Measurements from ENCODE around the gene DLGAP1.
A peak's percentile ranks its signal among the peaks of the same experiment; 100 is the strongest.

The DLGAP1 gene

GRCh38 chr18:3455090-3455635 is 999.9 kb downstream of the DLGAP1 start:
- TF ChIP-seq, protein P1, sequence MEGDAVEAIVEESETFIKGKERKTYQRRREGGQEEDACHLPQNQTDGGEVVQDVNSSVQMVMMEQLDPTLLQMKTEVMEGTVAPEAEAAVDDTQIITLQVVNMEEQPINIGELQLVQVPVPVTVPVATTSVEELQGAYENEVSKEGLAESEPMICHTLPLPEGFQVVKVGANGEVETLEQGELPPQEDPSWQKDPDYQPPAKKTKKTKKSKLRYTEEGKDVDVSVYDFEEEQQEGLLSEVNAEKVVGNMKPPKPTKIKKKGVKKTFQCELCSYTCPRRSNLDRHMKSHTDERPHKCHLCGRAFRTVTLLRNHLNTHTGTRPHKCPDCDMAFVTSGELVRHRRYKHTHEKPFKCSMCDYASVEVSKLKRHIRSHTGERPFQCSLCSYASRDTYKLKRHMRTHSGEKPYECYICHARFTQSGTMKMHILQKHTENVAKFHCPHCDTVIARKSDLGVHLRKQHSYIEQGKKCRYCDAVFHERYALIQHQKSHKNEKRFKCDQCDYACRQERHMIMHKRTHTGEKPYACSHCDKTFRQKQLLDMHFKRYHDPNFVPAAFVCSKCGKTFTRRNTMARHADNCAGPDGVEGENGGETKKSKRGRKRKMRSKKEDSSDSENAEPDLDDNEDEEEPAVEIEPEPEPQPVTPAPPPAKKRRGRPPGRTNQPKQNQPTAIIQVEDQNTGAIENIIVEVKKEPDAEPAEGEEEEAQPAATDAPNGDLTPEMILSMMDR (IDR thresholded peaks at IDR 0.05; ENCODE audit: insufficient read depth, low read depth, low read length, missing control alignments), result no peak
- no peak for DNase-seq (ENCODE audit: low read depth)
- H3K4me3 ChIP-seq (ENCODE audit: low read depth, low read length), result no peak overlapping the region

DNA sequence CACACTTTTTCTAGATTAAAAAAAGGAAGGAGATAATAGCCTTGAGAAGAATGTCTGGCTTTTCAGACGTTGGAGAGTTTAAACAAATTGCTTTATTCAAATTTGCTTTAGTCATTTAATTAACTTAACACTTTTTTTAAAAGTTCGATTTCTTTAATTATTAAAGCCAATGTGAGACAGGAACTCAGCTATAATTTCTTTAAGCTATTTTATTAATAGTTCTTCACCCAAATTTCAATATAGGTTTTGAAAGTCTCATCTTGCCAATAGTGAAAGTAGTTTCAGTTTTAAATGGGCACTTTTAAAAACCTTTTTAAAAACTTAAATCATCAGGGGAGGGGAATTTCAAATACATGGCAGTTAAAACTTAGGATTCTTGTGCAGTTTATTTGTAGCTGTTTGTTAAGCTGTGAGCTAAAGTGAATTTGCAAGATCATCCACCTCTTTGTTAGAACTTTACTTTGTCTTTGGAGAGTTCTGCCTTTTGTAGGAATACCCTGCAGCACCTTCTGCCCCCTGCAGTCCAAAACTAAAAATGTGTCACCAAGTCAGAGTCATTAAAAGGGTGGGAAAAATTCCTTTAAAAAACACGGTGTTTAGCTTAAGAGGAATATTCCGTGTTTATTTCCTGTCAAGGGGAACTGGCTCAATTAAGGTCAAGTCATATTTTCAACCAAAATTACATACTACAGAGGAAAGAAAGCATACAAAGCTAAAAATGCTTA is 1000.6 kb downstream of the DLGAP1 start:
- DNase-seq (ENCODE audit: low read depth), result peak; percentile 40
- TF ChIP-seq, protein P1 (IDR thresholded peaks at IDR 0.05; ENCODE audit: insufficient read depth, low read depth, low read length, missing control alignments), result peak; percentile 52
- peak overlapping the region; percentile 33 for H3K4me3 ChIP-seq (ENCODE audit: low read depth, low read length)

DNA sequence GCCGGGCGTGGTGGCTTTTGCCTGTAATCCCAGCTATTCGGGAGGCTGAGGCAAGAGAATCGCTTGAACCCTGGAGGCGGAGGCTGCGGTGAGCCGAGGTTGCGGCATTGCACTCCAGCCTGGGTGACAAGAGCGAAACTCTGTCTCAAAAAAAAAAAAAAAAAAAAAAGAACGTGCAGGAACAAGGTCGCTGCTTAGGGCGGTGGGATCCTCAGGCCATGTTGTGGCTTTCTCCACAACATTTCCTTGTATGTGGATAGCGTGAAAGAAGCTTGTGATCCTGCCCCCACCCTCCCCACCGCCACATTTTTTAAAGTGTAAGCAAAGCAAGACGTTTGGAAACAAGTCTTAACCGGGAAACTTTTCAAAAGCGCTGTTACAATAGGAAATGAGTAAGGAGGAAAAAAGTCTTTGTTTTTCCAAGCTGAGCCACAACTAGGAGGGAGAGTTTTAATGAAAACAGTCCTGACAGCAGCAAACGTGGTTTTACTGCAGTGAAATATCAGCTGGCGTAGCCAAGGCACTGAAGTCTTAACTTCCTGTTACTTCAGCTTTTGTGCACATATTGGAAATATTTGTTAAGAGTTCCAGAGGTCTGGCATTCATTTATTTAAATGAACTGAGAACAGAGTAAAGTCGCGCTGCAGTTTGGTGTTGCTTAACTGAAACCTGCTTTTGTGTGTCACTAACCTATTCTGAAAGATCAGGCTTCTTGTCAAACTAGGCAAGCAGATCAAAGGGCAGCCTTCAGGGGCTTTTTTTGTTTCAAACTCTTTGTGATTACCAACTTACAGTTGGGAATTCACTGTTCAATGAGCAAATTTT is 1001.4 kb downstream of the DLGAP1 start:
- H3K4me3 ChIP-seq (ENCODE audit: low read depth, low read length), result peak overlapping the region; percentile 33; the same call in 1 of the 2 replicates
- peak; percentile 37 for DNase-seq (ENCODE audit: low read depth)
- TF ChIP-seq, protein P1 (IDR thresholded peaks at IDR 0.05; ENCODE audit: insufficient read depth, low read depth, low read length, missing control alignments), result no peak

GRCh38 chr18:3452750-3453539 is 1002.2 kb downstream of the DLGAP1 start:
- DNase-seq (ENCODE audit: low read depth), result no peak
- H3K4me3 ChIP-seq (ENCODE audit: low read depth, low read length), result no peak overlapping the region
- TF ChIP-seq, protein P1 (IDR thresholded peaks at IDR 0.05; ENCODE audit: insufficient read depth, low read depth, low read length, missing control alignments), result no peak

- H3K4me3 ChIP-seq (ENCODE audit: low read depth, low read length), result peak overlapping the region; percentile 54
- TF ChIP-seq, protein P1 (IDR thresholded peaks at IDR 0.05; ENCODE audit: insufficient read depth, low read depth, low read length, missing control alignments), result no peak
- no peak for DNase-seq (ENCODE audit: low read depth)
Measured at GRCh38 chr18:3451989-3452749, 1002.9 kb downstream of the DLGAP1 start.
